D721Med (cell line): ENCODE results near the gene DUSP8.

Experiments used
- DNase-seq: peaks from one replicate; pipeline ENCODE4 v3.0.0; 2011; ENCODE audit warnings: low spot score; ENCODE audit not compliant: insufficient read length
- FAIRE-seq: peaks from 2 replicates; lab custom pipeline; 2011; peaks lifted over from hg19 to GRCh38; lab: Jason Lieb, UNC
- CTCF ChIP-seq: IDR thresholded peaks from 2 replicates; pipeline ENCODE4 v1.5.1; 2012; ENCODE audit warnings: mild to moderate bottlenecking, control low read depth; ENCODE audit not compliant: insufficient read depth; ENCODE audit errors: missing control alignments

Gene DUSP8

GRCh38 chr11:1508986-1509385, 63.1 kb downstream of the DUSP8 start:
- DNase-seq (no peak), FAIRE-seq (no peak)
- TF ChIP-seq CTCF, result no peak

- no peak for TF ChIP-seq CTCF
- FAIRE-seq (no peak), DNase-seq (no peak)
Measured at GRCh38 chr11:1508491-1508891, 63.6 kb downstream of the DUSP8 start.

- TF ChIP-seq CTCF, result no peak
- FAIRE-seq, result no peak
- DNase-seq, result no peak
Measured at GRCh38 chr11:1507381-1508140, 64.5 kb downstream of the DUSP8 start.

- no peak for DNase-seq
- TF ChIP-seq CTCF, result no peak
- no peak for FAIRE-seq
Measured at GRCh38 chr11:1506981-1507380, 65.1 kb downstream of the DUSP8 start.

GRCh38 chr11:1505480-1505879, 66.6 kb downstream of the DUSP8 start:
- FAIRE-seq (no peak), DNase-seq (no peak)
- TF ChIP-seq CTCF, result no peak

- FAIRE-seq (no peak), DNase-seq (no peak)
- TF ChIP-seq CTCF, result no peak
Measured at GRCh38 chr11:1504581-1505290, 67.3 kb downstream of the DUSP8 start.

GRCh38 chr11:1504138-1504537, 67.9 kb downstream of the DUSP8 start:
- no peak for TF ChIP-seq CTCF
- FAIRE-seq (no peak), DNase-seq (no peak)
